MM.1S (cell line): Measurements from ENCODE around the gene ADCY5.

ENCODE experiments used
- CTCF ChIP-seq: fragments of 300-600 bp; sonication (generic); IDR thresholded peaks from 2 replicates; pipeline ENCODE4 v1.5.1; 2016; ENCODE audit warnings: antibody characterized with exemption, low read length, mixed read lengths
- EZH2 ChIP-seq: fragments of 300-600 bp; sonication (generic); optimal IDR thresholded peaks from 2 replicates; pipeline ENCODE3; 2017; ENCODE audit warnings: low read depth, mild to moderate bottlenecking, antibody characterized with exemption, low read length, mixed read lengths

- TF ChIP-seq CTCF (no peak), EZH2 (no peak)
Measured at GRCh38 chr3:123313889-123314288, 135.0 kb downstream of the ADCY5 start.
